ENCODE measurements around the gene C15orf40.

Gene C15orf40

DNA sequence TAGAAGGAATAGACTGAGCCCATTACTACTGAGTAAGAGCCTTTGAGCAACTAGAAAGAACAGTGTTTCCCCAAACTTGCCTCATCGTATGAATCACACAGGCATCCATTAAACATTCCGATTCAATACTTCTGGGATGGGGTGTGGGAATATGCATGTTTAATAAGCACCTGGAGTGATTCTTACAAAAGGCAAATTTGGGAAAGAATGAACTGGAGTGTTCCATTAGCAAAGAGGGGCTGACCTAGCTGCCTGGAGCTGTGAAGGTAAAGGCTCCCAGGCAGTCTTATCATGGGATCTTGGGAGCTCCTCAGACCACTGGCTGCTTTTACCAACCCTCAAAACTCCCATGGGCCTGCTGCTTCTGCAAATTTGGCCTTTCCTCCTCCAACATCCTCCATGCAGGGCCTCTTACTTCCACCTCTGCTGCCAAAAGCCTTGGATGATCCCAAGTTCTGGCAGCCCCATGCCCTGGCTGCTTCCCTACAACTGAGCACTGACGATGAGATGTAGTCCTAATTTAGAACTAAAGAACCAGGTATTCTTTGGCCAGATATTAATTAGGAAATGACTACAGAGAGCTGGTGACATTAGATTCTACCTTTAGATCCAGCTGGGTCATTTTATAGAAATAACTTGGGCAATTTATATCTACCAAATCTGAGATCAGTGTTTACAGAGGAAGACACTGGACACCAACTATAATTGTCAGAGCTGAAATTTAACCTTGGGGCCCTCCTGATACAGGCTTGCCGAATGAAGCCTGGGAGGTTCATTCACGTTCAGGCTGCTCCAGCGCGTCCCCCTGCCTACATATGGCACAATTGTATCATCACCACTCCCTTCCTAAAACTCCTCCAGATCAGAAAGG lies 47.7 kb downstream of the C15orf40 start:
- H2AFZ ChIP-seq (ENCODE audit: low read depth, low read length): no peak overlapping the region
- H3K79me2 ChIP-seq (ENCODE audit: low read length): no peaks in the 10 kb centered on the region
- TF ChIP-seq, protein P1, sequence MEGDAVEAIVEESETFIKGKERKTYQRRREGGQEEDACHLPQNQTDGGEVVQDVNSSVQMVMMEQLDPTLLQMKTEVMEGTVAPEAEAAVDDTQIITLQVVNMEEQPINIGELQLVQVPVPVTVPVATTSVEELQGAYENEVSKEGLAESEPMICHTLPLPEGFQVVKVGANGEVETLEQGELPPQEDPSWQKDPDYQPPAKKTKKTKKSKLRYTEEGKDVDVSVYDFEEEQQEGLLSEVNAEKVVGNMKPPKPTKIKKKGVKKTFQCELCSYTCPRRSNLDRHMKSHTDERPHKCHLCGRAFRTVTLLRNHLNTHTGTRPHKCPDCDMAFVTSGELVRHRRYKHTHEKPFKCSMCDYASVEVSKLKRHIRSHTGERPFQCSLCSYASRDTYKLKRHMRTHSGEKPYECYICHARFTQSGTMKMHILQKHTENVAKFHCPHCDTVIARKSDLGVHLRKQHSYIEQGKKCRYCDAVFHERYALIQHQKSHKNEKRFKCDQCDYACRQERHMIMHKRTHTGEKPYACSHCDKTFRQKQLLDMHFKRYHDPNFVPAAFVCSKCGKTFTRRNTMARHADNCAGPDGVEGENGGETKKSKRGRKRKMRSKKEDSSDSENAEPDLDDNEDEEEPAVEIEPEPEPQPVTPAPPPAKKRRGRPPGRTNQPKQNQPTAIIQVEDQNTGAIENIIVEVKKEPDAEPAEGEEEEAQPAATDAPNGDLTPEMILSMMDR (IDR thresholded peaks at IDR 0.05; ENCODE audit: low read depth, low read length): no peak
- no peak for TF ChIP-seq EZH2phosphoT487 (IDR thresholded peaks at IDR 0.05; ENCODE audit: low read depth)
- H3K4me3 ChIP-seq (ENCODE audit: low read length): no peak overlapping the region
- no peaks in the 10 kb centered on the region for H3K36me3 ChIP-seq (replicated peaks; ENCODE audit: low read depth, low read length)
- H3K4me1 ChIP-seq (ENCODE audit: low read length): peaks cover 7% of the 10 kb centered on the region
- no peak overlapping the region for H3K27ac ChIP-seq (ENCODE audit: low read length)
- no peak overlapping the region for H3K9ac ChIP-seq (ENCODE audit: low read length)
- H4K20me1 ChIP-seq (ENCODE audit: insufficient read depth, low read length): no peaks in the 10 kb centered on the region
- no peaks in the 10 kb centered on the region; the same call in 1 of the 2 replicates for H3K27me3 ChIP-seq (ENCODE audit: low read depth, low read length)
- no peak overlapping the region for H3K4me2 ChIP-seq (ENCODE audit: low read length)
- H3K9me3 ChIP-seq (ENCODE audit: insufficient read depth, low read length): no peaks in the 10 kb centered on the region

DNA sequence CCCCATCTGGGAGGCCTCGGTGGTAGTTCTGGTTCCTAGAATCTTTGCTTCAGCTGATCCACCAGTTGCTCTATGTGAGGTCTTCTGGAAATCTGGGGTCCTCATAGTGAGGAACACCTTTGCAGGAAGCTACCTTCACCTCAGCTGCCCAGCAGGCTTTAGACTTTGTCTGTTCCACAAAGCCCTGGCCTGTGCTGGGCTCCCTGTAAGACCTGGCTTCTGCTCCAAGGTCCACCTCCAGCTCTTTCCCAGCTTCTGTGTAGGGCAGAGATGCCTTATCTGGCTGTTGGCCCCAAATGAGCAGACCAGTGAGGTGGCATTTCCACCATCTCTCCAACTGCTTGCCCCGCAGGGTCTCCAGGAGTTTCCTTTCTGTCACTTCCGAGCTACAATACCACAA lies 50.7 kb downstream of the C15orf40 start:
- H3K9me3 ChIP-seq (ENCODE audit: insufficient read depth, low read length): no peaks in the 10 kb centered on the region
- no peak overlapping the region for H3K4me3 ChIP-seq (ENCODE audit: low read length)
- H3K27ac ChIP-seq (ENCODE audit: low read length): no peak overlapping the region
- no peaks in the 10 kb centered on the region for H4K20me1 ChIP-seq (ENCODE audit: insufficient read depth, low read length)
- no peak for TF ChIP-seq EZH2phosphoT487 (IDR thresholded peaks at IDR 0.05; ENCODE audit: low read depth)
- TF ChIP-seq, protein P1 (IDR thresholded peaks at IDR 0.05; ENCODE audit: low read depth, low read length): no peak
- H3K4me1 ChIP-seq (ENCODE audit: low read length): no peaks in the 10 kb centered on the region
- no peak overlapping the region for H3K4me2 ChIP-seq (ENCODE audit: low read length)
- H2AFZ ChIP-seq (ENCODE audit: low read depth, low read length): no peak overlapping the region
- H3K27me3 ChIP-seq (ENCODE audit: low read depth, low read length): no peaks in the 10 kb centered on the region; the same call in 1 of the 2 replicates
- H3K36me3 ChIP-seq (replicated peaks; ENCODE audit: low read depth, low read length): no peaks in the 10 kb centered on the region
- no peak overlapping the region for H3K9ac ChIP-seq (ENCODE audit: low read length)
- H3K79me2 ChIP-seq (ENCODE audit: low read length): no peaks in the 10 kb centered on the region

DNA sequence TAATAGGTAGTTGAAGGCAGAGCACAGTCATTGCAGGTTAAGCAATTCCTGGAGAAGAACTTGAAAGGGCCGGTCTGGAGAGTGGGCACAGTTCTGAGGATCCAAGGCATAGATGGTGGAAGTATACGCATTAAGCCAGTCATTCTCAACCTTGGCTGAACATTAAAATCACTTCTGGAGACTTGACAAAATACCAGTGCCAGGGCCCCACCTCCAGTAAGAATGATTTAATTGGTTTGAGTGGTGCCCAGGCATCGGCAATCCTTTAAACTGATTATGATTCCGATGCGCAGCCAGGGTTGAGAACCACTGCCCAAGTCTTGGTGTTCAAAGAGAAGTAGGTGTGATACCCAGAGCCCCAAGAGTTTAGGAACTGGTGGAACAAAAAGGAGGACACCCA lies 52.0 kb downstream of the C15orf40 start:
- Histone ChIP-seq H3K4me1 (ENCODE audit: low read length) (no peaks in the 10 kb centered on the region), H3K4me3 (ENCODE audit: low read length) (no peak overlapping the region), H3K27ac (ENCODE audit: low read length) (no peak overlapping the region), H4K20me1 (ENCODE audit: insufficient read depth, low read length) (no peaks in the 10 kb centered on the region), H3K36me3 (replicated peaks; ENCODE audit: low read depth, low read length) (no peaks in the 10 kb centered on the region), H3K9me3 (ENCODE audit: insufficient read depth, low read length) (no peaks in the 10 kb centered on the region), H3K9ac (ENCODE audit: low read length) (no peak overlapping the region), H3K27me3 (ENCODE audit: low read depth, low read length) (no peaks in the 10 kb centered on the region; the same call in 1 of the 2 replicates), H3K79me2 (ENCODE audit: low read length) (no peaks in the 10 kb centered on the region), H2AFZ (ENCODE audit: low read depth, low read length) (no peak overlapping the region), H3K4me2 (ENCODE audit: low read length) (no peak overlapping the region)
- no peak for TF ChIP-seq EZH2phosphoT487 (IDR thresholded peaks at IDR 0.05; ENCODE audit: low read depth)
- TF ChIP-seq, protein P1 (IDR thresholded peaks at IDR 0.05; ENCODE audit: low read depth, low read length): no peak

DNA sequence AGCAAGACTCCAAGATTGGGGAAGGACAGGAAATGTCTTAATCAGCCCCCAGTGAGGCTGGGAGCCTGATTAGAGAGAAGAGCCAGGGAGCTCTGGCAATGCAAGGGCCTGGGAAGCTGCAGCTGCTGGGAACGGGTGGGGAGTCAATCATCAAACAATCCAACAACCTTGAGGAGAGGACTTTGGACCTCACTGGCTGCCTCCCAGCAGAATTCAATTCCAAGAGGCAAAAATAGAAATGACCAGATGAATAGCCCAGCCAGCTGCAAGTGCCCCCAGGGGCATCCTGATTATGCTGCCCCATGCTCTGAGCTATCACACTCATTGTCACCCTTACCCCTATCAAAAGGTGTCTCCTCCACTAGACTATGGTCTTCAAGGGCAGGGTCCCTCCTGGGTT lies 52.8 kb downstream of the C15orf40 start:
- Histone ChIP-seq H3K4me1 (ENCODE audit: low read length) (no peaks in the 10 kb centered on the region), H3K4me3 (ENCODE audit: low read length) (no peak overlapping the region), H3K9me3 (ENCODE audit: insufficient read depth, low read length) (no peaks in the 10 kb centered on the region), H3K27me3 (ENCODE audit: low read depth, low read length) (no peaks in the 10 kb centered on the region; the same call in 1 of the 2 replicates), H3K36me3 (replicated peaks; ENCODE audit: low read depth, low read length) (no peaks in the 10 kb centered on the region), H2AFZ (ENCODE audit: low read depth, low read length) (no peak overlapping the region), H3K9ac (ENCODE audit: low read length) (no peak overlapping the region), H3K27ac (ENCODE audit: low read length) (no peak overlapping the region), H3K79me2 (ENCODE audit: low read length) (no peaks in the 10 kb centered on the region), H4K20me1 (ENCODE audit: insufficient read depth, low read length) (no peaks in the 10 kb centered on the region), H3K4me2 (ENCODE audit: low read length) (no peak overlapping the region)
- no peak for TF ChIP-seq EZH2phosphoT487 (IDR thresholded peaks at IDR 0.05; ENCODE audit: low read depth)
- TF ChIP-seq, protein P1 (IDR thresholded peaks at IDR 0.05; ENCODE audit: low read depth, low read length): no peak
